Thyroid gland (tissue), 4 donors: Measurements from ENCODE around the gene PRMT7. TPM values are rescaled to one million over a fixed set of nuclear protein-coding genes. Genes with fewer than 3 reads are reported as not detected.

Source experiments
- DNase-seq, 2 donors: peaks; one replicate each; pipeline ENCODE4 v3.0.0-alpha.2; 2019
- H3K27ac ChIP-seq, 3 donors: fragments of 200-600 bp; sonication (generic); 1 replicate in 2 of 3; 2 replicates in 1 of 3; pipeline ENCODE4 v1.5.1; 2016 to 2019; ENCODE audit warnings: mild to moderate bottlenecking in 1 of 3, moderate library complexity in 1 of 3
- H3K27me3 ChIP-seq: fragments of 200-600 bp; sonication (generic); one replicate; pipeline ENCODE4 v1.5.1; 2019
- H3K36me3 ChIP-seq, 2 donors: fragments of 200-600 bp; sonication (generic); one replicate each; pipeline ENCODE4 v1.5.1; 2016 to 2019
- H3K4me1 ChIP-seq, 2 donors: fragments of 200-600 bp; sonication (generic); one replicate each; pipeline ENCODE4 v1.5.1; 2017 to 2019
- H3K4me3 ChIP-seq, 3 donors: fragments of 200-600 bp; sonication (generic); replicated peaks in 1 of 3; 1 replicate in 2 of 3; 2 replicates in 1 of 3; pipeline ENCODE4 v1.5.1; 2016; ENCODE audit warnings: mild to moderate bottlenecking in 1 of 3
- H3K9me3 ChIP-seq: fragments of 200-600 bp; sonication (generic); one replicate; pipeline ENCODE4 v1.5.1; 2017
- POLR2A ChIP-seq, 2 donors: fragments of 450-650 bp; IDR thresholded peaks; one replicate each; pipeline ENCODE4 v1.6.1; 2017; ENCODE audit warnings: antibody characterized with exemption in 2 of 2, mild to moderate bottlenecking in 2 of 2, moderate library complexity in 1 of 2
- WGBS, 2 donors: methylation state at CpG; one replicate each; pipeline ENCODE4 v1.1.5; 2017; 5-methylcytosine and 5-hydroxymethylcytosine counted together
- intact Hi-C: fragments of 100-400 bp; cut with DNase I; formaldehyde crosslinking; loops from one replicate; pipeline ENCODE4 v1.15.1; 2023
- total RNA-seq, 4 donors: library from RNA; depleted of rRNA; stranded (reverse); fragments of >200 nt; gene quantifications; one replicate each; pipeline ENCODE4 v1.2.3, GENCODE V29; 2016
- TF ChIP-seq, protein P1 (sequence below), 6 experiments: fragments of 200-600 bp in 3 of 6; fragments of 450-650 bp in 3 of 6; sonication (generic) in 3 of 6; IDR thresholded peaks; one replicate each; pipeline ENCODE4 v1.5.1; 2016 to 2019; ENCODE audit warnings: antibody characterized with exemption in 6 of 6, mild to moderate bottlenecking in 2 of 6, inconsistent platforms in 1 of 6, moderate library complexity in 1 of 6

The PRMT7 gene
- total RNA-seq, 4 donors from 2014 or later = 41.7 to 57.0 (median 46.9) TPM

DNA sequence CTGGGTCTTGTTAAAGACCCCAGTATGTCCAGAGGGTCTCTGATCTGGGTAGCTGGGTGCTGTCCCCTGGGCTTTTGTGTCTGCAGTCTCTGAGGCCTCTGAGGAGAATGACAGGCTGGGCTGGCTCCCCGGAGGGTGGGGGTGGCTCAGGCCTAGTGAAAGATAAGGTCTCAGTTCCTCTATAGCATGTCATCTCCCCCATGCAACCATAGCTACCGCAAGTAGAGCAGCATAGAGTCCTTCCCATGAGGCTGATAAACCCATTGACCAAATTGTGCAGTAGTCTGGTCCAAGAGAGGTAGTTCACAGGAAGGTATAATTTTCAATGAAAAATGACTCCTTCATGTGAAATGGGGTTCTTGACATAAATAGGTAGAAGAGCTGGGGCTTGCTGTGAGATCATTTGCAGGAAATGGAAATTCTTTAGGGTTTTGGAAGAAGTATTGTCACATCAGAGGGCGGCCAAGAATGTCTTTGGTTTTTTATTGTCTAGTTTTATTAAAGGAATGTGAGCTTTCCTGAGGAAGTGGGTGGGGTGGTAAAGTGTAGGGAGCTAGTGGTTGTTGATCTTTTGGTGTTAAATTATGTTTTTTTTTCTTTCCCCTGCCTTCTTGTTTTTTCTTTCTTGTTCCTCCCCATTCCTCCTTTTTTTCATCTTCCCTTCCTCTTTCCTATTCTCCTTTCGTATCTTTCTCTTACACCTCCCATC, 21.0 kb upstream of the PRMT7 start:
- H3K36me3 ChIP-seq = peaks cover 41 to 49% of the 10 kb centered on the region in 2 donors
- H3K27me3 ChIP-seq = no peaks in the 10 kb centered on the region
- 61 to 70% methylated on average over 4 of the region's 4 CpGs for WGBS, 2 donors
- H3K27ac ChIP-seq = peak overlapping the region in 1 of 3 donors; percentile 44
- TF ChIP-seq, protein P1, sequence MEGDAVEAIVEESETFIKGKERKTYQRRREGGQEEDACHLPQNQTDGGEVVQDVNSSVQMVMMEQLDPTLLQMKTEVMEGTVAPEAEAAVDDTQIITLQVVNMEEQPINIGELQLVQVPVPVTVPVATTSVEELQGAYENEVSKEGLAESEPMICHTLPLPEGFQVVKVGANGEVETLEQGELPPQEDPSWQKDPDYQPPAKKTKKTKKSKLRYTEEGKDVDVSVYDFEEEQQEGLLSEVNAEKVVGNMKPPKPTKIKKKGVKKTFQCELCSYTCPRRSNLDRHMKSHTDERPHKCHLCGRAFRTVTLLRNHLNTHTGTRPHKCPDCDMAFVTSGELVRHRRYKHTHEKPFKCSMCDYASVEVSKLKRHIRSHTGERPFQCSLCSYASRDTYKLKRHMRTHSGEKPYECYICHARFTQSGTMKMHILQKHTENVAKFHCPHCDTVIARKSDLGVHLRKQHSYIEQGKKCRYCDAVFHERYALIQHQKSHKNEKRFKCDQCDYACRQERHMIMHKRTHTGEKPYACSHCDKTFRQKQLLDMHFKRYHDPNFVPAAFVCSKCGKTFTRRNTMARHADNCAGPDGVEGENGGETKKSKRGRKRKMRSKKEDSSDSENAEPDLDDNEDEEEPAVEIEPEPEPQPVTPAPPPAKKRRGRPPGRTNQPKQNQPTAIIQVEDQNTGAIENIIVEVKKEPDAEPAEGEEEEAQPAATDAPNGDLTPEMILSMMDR (IDR thresholded peaks at IDR 0.05) = no peak
- TF ChIP-seq POLR2A (IDR thresholded peaks at IDR 0.05) = no peak
- H3K9me3 ChIP-seq = no peaks in the 10 kb centered on the region
- no peak for DNase-seq
- H3K4me3 ChIP-seq = no peak overlapping the region
- H3K4me1 ChIP-seq = peaks cover 4 to 44% of the 10 kb centered on the region in 2 donors
- intact Hi-C loops = no loop called here

DNA sequence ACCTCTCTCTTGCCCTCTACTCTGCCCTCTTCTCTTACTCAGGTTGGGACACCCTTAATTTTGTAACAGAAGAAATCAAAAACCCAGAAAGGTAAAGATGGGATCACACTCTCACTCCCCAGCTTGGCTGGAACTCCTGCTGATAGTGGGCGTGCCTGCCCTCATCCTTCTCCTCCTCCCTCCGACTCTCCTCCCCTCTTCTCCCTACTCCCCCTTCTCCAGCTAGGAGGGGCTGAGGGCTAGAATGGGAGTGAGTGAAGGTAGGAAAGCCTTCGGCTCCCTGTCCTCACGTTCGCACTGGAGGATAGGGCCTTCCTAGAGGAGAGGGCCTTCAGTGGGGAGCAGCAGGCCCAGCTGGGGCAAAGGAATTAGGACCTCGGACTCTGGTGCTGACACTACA, 20.4 kb upstream of the PRMT7 start:
- no peak for TF ChIP-seq POLR2A (IDR thresholded peaks at IDR 0.05)
- TF ChIP-seq, protein P1 (IDR thresholded peaks at IDR 0.05) = no peak
- Histone ChIP-seq H3K27ac (peak overlapping the region in 2 of 3 donors; percentile 37 to 44), H3K36me3 (peaks cover 46 to 49% of the 10 kb centered on the region in 2 donors), H3K27me3 (no peaks in the 10 kb centered on the region), H3K4me1 (peaks cover 4 to 37% of the 10 kb centered on the region in 2 donors), H3K4me3 (no peak overlapping the region), H3K9me3 (no peaks in the 10 kb centered on the region)
- intact Hi-C loops = no loop called here
- no peak for DNase-seq
- WGBS, 2 donors = 79 to 83% methylated on average over 6 of the region's 6 CpGs

DNA sequence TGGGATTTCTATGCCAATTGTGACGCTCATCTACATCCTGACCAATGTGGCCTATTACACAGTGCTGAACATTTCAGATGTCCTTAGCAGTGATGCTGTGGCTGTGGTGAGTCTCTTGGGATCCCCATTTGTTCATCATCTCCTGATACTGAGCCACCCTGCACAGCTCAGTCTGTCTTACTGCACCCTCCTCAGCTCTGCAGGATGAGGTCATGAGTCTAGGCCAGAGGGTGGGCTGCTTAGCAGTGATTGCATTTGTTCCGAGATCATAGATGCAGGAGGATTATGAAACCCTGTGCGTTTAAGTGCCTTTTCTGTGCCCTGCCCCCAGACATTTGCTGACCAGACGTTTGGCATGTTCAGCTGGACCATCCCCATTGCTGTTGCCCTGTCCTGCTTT, 19.6 kb upstream of the PRMT7 start:
- no peak overlapping the region for H3K27ac ChIP-seq
- H3K36me3 ChIP-seq = peaks cover 53 to 56% of the 10 kb centered on the region in 2 donors

DNA sequence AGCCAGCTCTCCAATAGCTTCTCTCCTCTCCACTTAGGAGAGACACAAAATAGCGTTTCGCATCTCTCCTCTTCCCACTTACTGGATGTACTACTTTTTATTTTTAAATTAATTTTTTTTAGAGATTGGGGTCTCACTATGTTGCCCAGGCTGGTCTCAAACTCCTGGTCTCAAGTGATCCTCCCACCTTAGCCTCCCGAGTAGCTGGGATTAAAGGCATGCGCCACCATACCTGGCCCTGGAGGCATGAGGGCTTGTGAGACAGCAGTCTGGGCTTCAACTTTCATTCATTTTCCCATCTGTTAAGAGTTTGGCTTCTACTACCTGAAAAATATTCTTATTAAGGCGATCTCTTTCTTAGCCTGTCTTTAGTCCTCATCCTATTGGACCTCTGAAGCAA, 18.4 kb upstream of the PRMT7 start:
- Histone ChIP-seq H3K4me1 (peaks cover 4 to 26% of the 10 kb centered on the region in 2 donors), H3K4me3 (no peak overlapping the region), H3K27ac (no peak overlapping the region), H3K36me3 (peaks cover 59 to 63% of the 10 kb centered on the region in 2 donors), H3K9me3 (no peaks in the 10 kb centered on the region), H3K27me3 (no peaks in the 10 kb centered on the region)
- DNase-seq = no peak
- TF ChIP-seq, protein P1 (IDR thresholded peaks at IDR 0.05) = no peak
- TF ChIP-seq POLR2A (IDR thresholded peaks at IDR 0.05) = no peak
- intact Hi-C loops = no loop called here
- WGBS, 2 donors = 96 to 98% methylated on average over 5 of the region's 5 CpGs

More for the DNA sequence above, 19.6 kb upstream of the PRMT7 start:
- no peaks in the 10 kb centered on the region for H3K27me3 ChIP-seq
- peaks cover 4 to 32% of the 10 kb centered on the region in 2 donors for H3K4me1 ChIP-seq
- H3K9me3 ChIP-seq = no peaks in the 10 kb centered on the region
- DNase-seq = no peak
- intact Hi-C loops = no loop called here
- TF ChIP-seq, protein P1 (IDR thresholded peaks at IDR 0.05) = no peak
- no peak for TF ChIP-seq POLR2A (IDR thresholded peaks at IDR 0.05)
- H3K4me3 ChIP-seq = no peak overlapping the region
- WGBS, 2 donors = 78 to 94% methylated on average over 3 to 4 of the region's 4 CpGs

DNA sequence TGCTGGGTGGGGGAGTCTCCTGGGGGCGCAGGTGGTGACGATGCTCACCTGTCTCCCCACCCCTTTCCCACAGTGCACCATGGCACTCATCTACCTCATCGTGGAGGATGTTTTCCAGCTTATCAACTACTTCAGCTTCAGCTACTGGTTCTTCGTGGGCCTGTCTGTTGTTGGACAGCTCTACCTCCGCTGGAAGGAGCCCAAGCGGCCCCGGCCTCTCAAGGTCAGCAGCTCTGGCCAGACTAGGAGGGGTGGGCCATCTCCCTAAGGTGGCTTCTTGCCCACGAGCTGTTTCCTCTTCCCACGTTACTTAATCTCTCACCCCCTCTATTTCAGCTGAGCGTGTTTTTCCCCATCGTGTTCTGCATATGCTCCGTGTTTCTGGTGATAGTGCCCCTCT, 14.5 kb upstream of the PRMT7 start:
- Histone ChIP-seq H3K27me3 (no peaks in the 10 kb centered on the region), H3K36me3 (peaks cover 70 to 74% of the 10 kb centered on the region in 2 donors), H3K4me3 (no peak overlapping the region), H3K9me3 (no peaks in the 10 kb centered on the region), H3K27ac (no peak overlapping the region), H3K4me1 (peaks cover 0 to 20% of the 10 kb centered on the region in 2 donors)
- 83 to 86% methylated on average over 12 of the region's 12 CpGs for WGBS, 2 donors
- no peak for DNase-seq
- intact Hi-C loops = no loop called here
- TF ChIP-seq POLR2A (IDR thresholded peaks at IDR 0.05) = no peak
- TF ChIP-seq, protein P1 (IDR thresholded peaks at IDR 0.05) = no peak
